Amygdala (tissue), 56 donors: ENCODE data around the gene SNRNP25.
A peak's percentile ranks its signal among the peaks of the same experiment; 100 is the strongest.

Experiments used
- DNase-seq, 56 donors: peaks; one replicate each; lab custom pipeline; 2025; lab: John Stamatoyannopoulos, UW

Gene SNRNP25

DNA sequence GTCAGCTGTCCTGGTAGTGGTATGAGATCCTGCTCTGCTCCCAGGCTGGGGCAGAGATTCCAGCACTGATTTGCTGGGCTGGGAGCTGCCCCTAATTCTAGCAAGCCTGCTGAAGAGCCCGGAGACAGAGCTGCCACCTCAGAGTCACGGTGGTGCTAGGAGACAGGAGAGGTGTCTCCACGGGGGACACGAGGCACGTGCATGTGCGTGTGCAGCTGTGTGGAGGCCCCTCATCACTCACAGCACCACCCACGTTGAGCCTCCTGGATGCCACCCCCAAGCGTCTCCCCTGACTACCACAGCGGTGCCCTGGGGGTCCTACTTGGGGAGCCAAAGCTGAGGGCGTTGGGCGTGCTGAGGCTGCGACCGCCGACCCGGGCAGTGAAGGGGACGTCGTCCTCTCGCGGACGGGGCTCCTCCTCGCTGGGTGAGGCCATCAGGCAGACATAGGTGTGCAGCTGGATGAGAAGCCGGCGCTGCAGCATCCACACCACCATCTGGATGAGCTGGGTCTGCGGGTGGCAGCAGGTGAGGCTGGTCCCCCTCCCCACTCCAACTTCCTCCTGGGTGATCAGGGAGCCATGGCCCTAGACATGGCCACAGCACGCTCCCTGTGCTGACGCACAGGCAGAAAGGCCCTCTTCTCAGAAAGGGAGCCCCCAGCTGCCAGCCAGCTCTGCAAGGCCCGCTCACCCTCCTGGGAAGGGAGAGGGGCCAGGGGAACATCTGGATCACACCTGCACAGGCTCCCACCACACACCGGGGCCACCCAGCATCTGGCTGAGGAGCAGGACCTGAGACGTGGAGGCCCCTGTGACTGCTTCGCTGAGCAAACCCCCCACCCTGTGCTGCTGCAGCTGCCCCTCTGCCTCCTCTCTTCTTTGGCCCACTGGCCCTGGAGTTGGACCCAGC is 36.0 kb downstream of the SNRNP25 start:
- DNase-seq: no peak

DNA sequence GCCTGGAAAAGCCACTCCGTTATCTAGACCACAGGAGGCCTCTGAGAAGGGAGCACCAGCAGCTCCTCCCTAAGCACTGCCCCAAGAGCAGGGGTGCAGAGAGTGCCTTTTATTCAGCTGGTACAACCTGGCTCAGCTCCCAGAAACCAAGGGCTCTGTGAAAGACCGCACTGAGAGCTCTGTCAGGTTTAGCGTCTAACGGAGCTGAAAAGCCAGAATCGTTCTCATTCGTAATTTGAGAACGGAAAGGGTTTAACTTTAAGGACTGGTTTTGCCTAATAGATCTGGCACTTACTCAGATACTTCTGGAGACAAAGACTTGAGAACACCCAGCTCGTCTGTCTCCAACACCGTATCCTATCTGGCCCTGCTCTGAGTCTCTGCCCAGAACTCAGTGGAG is 37.9 kb downstream of the SNRNP25 start:
- DNase-seq: peak in 43 of 56 donors; percentile 23 to 86 (median 55)

DNA sequence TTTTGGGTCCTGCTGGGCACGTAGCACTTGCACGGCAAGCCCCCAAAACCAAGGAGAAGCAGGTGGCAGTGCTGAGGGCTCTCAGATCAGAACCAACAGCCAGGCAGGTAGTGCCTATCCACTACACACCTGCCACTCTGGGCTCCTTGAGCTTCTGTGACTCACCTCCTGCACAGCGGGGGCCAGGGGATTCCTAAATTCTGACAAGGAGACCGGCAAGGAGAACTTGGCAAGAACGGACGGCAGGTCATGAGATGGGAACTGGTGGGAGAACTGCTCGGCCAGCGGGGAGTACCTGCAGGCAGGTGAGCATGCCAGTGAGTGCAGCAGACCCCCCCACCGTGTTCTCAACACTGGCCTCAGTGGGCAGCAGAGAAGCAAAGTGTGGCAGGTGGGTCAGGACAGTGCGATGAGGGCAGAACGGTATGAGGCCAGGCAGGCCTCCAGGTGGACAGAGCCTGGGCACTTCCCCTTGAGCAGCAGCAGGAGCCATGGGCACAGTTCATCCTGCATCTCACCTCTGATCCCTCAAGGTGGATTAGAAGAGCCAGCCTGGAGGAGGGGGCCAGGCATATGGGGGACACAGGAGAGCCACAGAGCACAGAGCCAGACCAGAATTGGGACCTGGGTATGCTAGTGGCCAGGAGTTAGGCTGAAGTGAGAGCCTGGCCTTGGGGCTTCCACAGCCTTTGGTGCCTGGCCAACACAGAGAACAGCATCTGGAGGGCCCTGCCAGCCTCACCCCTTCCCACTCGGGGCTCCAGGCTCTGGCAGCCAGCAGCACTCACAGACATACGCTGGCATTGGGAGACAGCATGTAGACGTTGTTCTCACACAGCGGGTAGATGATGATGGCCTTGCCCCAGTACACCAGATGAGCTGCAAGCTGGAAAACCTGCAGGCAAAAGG is 39.1 kb downstream of the SNRNP25 start:
- DNase-seq: peak in 2 of 56 donors; percentile 14 to 19

DNA sequence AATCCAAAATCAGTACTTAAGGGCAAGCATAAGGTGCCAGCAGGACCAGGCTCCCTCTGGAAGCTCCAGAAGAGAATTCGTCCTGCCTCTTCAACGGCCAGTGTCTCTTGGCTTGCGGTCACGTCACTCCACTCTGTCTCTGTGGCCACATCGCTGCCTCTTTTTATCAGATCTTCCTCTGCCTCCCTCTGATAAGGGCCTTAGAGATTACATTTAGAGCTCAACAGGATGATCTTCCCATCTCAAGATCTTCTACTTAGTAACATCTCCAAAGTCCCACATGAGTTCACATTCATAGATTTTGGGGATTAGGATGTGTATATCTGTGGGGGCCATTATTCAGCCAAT is 41.3 kb downstream of the SNRNP25 start:
- DNase-seq: no peak

DNA sequence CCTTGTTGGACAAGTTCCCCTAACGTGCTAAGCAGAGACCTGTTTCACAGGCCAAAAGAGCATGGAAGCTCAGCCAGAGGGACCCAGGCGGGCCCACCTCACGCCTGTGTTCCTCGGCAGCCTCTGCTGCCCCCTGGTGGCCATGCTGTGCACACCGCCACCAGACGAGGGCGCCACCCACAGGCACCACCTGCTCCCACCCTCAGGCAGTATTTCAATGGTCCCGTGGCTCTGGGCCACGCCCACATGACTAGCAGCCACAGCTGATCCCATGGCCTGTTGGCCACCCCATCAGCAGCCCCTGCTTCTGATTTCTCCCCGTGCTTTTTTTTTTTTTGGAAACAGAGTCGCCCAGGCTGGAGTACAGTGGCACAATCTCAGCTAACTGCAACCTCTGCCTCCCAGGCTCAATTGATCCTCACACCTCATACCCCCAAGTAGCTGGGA is 43.3 kb downstream of the SNRNP25 start:
- DNase-seq: peak in 55 of 56 donors; percentile 27 to 91 (median 74)

DNA sequence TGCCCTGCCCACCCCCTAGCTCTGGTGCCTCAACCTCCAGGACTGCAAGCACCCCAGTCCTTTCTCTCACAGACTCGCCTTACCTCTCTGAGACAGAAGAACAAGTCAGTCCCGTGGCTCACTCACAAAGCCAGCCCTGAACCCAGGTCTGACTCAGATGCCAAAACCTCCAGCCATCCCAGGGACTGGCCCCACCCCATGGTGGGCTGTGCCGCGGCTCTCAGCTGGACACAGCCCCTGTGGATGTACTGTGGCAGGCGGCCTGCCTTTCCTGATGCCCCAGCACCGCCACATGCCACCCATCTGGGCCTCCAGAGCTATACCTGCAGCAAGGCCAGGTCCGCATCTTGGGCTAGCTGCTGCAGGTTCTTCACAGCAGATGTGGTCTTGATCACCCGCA is 44.2 kb downstream of the SNRNP25 start:
- no peak for DNase-seq

DNA sequence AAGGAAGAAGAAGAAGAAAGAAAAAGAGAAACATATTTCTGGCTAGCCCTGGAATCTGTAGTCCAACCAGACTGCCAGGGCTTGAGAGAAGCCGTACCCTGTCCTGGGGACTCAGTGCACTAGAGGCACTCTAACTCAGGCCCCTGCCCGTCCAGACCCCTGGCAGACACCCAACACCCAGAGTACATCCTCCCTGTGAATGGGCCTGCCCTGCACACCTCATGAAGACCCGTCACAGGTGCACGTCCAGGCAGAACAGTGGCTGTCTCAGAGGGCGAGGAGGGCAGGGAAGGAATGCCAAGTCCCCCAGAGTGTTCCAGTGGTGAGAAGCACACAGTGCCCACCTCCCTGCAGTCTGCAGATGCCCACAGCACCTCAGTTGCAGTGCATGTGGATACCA is 47.4 kb downstream of the SNRNP25 start:
- no peak for DNase-seq

DNA sequence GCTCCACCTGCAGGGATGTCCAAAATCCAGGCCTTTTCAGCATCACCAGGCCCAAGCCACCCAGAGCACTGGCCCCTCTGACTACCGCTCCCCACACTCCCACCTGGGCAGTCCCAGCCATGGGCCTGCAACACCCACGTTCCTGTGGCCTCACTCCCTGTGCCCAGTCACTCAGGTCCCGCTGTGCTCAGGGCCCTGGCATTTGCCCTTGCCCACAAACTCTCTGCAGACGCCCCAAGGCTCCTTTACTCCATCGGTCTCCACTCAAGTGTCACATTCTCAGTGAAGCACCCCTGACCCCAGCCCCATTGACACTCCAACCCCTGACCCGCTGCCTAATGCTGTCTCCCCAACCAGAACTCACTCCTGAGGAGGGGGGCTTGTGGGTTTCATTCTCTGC is 48.0 kb downstream of the SNRNP25 start:
- no peak for DNase-seq

DNA sequence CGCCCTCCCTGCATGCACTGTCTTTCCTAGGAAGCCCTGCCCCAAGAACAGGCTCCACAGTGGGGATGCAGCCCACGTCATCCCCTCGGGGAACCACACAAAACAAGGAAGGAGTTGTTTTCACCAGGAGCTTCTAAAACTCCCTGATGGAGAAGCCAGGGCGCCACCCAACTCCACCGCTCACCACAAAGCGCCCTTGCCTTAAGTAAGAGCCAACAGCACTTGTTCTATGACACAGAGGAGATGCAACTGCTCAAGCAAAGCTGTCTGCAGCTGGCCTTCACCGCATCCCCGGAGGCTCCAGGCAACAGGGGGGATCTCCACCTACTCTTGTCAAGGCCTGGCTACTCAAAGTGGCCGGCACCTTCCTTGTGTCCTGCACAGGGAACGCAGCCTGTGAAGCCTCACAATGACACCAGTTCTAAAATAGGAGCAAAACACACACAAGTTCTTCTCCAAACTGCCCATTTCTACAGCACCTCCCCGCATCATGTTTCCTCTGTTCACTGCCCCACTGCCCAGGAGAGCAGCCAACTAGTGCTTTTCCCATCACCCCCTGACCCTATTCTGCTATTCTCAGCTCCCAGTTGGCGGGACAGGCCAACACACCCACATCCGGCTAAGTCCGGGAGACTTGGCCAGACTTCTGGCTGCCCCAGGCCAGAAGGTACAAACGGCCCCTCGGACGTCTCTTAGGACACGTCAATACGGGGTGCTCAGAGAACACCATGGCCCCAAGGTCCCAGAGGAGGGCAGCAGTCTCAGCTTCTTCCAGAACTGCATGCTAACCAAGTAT is 48.6 kb downstream of the SNRNP25 start:
- peak in 36 of 56 donors; percentile 8 to 83 (median 53) for DNase-seq

DNA sequence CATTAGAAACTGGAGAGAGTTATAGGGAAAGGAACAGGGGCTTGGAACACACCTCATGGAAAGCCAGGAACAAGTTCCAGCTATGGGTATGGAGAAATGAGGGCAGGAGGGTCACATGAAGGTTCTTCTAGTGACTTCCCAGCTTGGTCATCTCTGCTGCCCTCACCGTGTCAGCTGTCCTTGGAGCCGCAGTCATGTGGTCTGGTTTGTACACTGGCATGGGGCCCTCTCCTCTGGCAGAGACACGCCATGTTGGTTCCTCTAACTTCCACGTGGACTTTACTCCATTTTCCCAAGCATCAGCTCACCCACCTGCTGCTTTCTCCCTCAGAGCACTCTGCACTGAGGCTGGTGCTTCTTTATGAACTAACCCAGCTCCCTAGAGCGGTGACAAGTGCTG is 50.7 kb downstream of the SNRNP25 start:
- no peak for DNase-seq

DNA sequence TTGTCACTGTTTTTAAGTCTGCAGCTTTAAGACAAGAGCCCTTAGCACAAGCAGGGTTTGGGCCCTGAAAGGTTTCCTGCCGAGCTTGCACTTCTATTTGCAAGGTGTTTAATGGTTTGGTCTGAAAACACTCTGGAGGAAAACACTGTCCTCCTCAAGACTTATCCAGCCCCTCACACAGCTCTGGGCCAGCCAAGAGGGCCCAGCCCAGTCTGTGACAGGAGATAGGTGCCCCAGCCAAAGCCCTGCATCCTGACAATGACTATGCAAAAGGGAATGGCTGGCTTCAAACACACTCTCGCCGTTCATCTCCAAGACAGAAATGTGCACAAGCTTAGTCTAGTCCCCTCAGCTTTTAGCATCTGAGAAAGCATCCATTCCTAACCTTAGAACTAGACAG is 51.3 kb downstream of the SNRNP25 start:
- DNase-seq: no peak

DNA sequence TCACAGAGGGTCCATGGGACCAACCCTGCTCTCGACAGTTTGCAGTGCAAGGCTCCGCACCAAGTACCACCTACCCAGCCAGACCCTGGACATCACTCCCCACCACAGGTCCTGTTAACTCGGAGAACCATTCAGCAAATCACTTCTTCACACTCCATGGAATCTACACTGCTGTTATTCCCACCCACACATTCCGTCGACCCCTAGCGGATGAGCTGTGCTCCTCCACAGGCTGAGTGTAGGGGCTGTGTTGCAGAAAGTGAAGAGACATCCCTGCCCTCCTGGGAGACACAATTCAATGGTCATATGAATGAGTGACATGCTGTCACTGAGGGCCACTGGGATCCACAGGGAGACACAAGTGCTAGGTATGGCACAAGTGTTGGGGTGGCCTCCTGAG is 51.9 kb downstream of the SNRNP25 start:
- DNase-seq: no peak

DNA sequence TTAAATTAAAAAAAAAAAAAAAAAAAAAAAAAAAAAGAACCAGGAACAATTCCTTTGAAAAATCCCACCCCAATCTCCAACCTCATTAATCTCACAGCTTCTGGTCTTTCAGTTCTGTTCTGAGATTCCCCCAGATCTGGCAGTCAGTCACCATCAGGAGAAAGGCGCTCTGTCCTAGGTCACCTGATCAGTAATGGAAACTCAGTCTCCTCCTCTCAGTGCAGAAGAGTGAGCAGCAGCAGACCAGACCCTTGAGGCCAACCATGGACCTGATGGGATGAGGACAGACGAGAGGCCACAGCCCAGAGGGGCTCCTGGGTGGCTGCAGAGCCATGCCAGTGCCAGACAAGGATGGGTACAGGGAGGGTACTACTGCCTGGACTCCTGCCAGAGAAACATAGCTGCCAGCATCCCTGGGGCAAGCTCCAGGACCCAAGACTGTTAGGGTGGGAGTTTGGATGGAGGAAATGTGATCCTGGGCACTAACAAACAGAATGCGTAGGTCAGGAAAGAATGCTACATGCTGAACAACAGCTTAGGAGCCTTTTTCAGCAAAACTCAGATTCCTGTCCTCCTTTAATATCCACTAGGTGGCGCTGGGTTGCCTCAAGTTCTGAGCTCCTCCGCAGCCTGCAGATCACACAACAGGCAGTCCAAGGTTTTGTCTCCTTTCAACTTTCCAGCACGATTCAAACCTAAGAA is 53.1 kb downstream of the SNRNP25 start:
- DNase-seq: peak in 36 of 56 donors; percentile 12 to 79 (median 42)
